Endodermal cell (in vitro differentiated cells): ENCODE measurements around the gene SART1. TPM values are rescaled to one million over a fixed set of nuclear protein-coding genes. Genes with fewer than 3 reads are reported as not detected.

Experiments
- DNase-seq: peaks from one replicate; pipeline ENCODE4 v3.0.0-alpha.2; 2017
- H3K27ac ChIP-seq: 2 replicates; pipeline ENCODE4 v1.5.1; 2013; ENCODE audit warnings: mild to moderate bottlenecking, low read depth, low read length, moderate library complexity
- H3K27me3 ChIP-seq: 2 replicates; pipeline ENCODE4 v1.6.1; 2013; ENCODE audit warnings: mild to moderate bottlenecking, low read length, moderate library complexity; ENCODE audit not compliant: insufficient read depth, control insufficient read depth, poor library complexity, severe bottlenecking
- H3K36me3 ChIP-seq: 2 replicates; pipeline ENCODE4 v1.7.0; 2013; ENCODE audit warnings: mild to moderate bottlenecking, low read length, moderate library complexity; ENCODE audit not compliant: control insufficient read depth, insufficient read depth
- H3K4me1 ChIP-seq: one replicate; pipeline ENCODE4 v1.7.0; 2013; ENCODE audit warnings: low read length; ENCODE audit not compliant: control insufficient read depth, insufficient read depth
- H3K4me3 ChIP-seq: 2 replicates; pipeline ENCODE4 v1.5.1; 2013; ENCODE audit warnings: mild to moderate bottlenecking, low read length, moderate library complexity
- H3K9ac ChIP-seq: 2 replicates; pipeline ENCODE4 v1.6.1; 2013; ENCODE audit warnings: mild to moderate bottlenecking, low read length, moderate library complexity; ENCODE audit not compliant: poor library complexity, severe bottlenecking; ENCODE audit errors: extremely low read depth
- H3K9me3 ChIP-seq: 2 replicates; pipeline ENCODE4 v1.6.1; 2013; ENCODE audit warnings: mild to moderate bottlenecking, low read length, moderate library complexity; ENCODE audit not compliant: control insufficient read depth
- H3K27ac Mint-ChIP-seq: 2 replicates; pipeline ENCODE4 v1.8.0; 2020; ENCODE audit warnings: mixed read lengths
- H3K27me3 Mint-ChIP-seq: 2 replicates; pipeline ENCODE4 v1.8.0; 2021; ENCODE audit warnings: mild to moderate bottlenecking, mixed read lengths; ENCODE audit not compliant: insufficient read depth
- H3K36me3 Mint-ChIP-seq: 2 replicates; pipeline ENCODE4 v1.8.0; 2020; ENCODE audit warnings: low read depth, mixed read lengths
- H3K4me1 Mint-ChIP-seq: 2 replicates; pipeline ENCODE4 v1.8.0; 2020; ENCODE audit warnings: mixed read lengths
- H3K4me3 Mint-ChIP-seq: 2 replicates; pipeline ENCODE4 v1.8.0; 2020; ENCODE audit warnings: mild to moderate bottlenecking, moderate library complexity, mixed read lengths
- H3K9me3 Mint-ChIP-seq: 2 replicates; pipeline ENCODE4 v1.8.0; 2020; ENCODE audit warnings: mild to moderate bottlenecking, mixed read lengths
- CTCF ChIP-seq: fragments of 200-600 bp; sonication (generic); conservative IDR thresholded peaks from 2 replicates; pipeline ENCODE4 v1.5.0; 2021; ENCODE audit warnings: antibody characterized with exemption, mild to moderate bottlenecking
- WGBS, 2 experiments: methylation state at CpG; one replicate each; pipeline versions ENCODE4 v1.1.5 to v1.1.7; 2013; ENCODE audit warnings: missing lambda C conversion rate in 2 of 2, mixed read lengths in 1 of 2; ENCODE audit not compliant: insufficient coverage in 1 of 2, insufficient read length in 1 of 2; 5-methylcytosine and 5-hydroxymethylcytosine counted together
- total RNA-seq, 2 donors: library from RNA; stranded (reverse); fragmentation: NEBNext Ultra II Directional in 1 of 2; extraction: Animal tissue kit (Norgen Biotek cat#: 25700) in 1 of 2; gene quantifications; 2 replicates in 1 of 2; 3 replicates in 1 of 2; pipeline ENCODE4 v1.2.1, GENCODE V29; 2021

SART1 gene
- total RNA-seq, 2 donors from 2014 or later, result 50.6 to 52.0 TPM

GRCh38 chr11:65981972-65982823 is 20.7 kb downstream of the SART1 start:
- Histone ChIP-seq H3K27me3 (no peaks in the 10 kb centered on the region), H3K36me3 (no peaks in the 10 kb centered on the region), H3K9ac (no peak overlapping the region), H3K4me3 (no peak overlapping the region), H3K4me1 (no peaks in the 10 kb centered on the region), H3K27ac (no peak overlapping the region), H3K9me3 (no peaks in the 10 kb centered on the region)
- Mint-ChIP-seq H3K27ac (no peak overlapping the region), H3K9me3 (no peaks in the 10 kb centered on the region), H3K27me3 (no peaks in the 10 kb centered on the region), H3K4me1 (no peaks in the 10 kb centered on the region), H3K36me3 (peaks cover 19% of the 10 kb centered on the region), H3K4me3 (no peak overlapping the region)
- no peak for TF ChIP-seq CTCF
- DNase-seq, result no peak
- WGBS, 2 experiments, result 88 to 89% methylated on average over 9 to 16 of the region's 16 CpGs

GRCh38 chr11:65982824-65983588 is 21.5 kb downstream of the SART1 start:
- H3K27me3 ChIP-seq, result no peaks in the 10 kb centered on the region
- Mint-ChIP-seq H3K9me3 (no peaks in the 10 kb centered on the region), H3K27me3 (no peaks in the 10 kb centered on the region), H3K36me3 (peaks cover 15% of the 10 kb centered on the region), H3K4me3 (no peak overlapping the region), H3K27ac (no peak overlapping the region), H3K4me1 (no peaks in the 10 kb centered on the region)
- no peak overlapping the region for H3K27ac ChIP-seq
- WGBS, 2 experiments, result 88% methylated on average over 17 to 22 of the region's 22 CpGs
- H3K36me3 ChIP-seq, result no peaks in the 10 kb centered on the region
- no peaks in the 10 kb centered on the region for H3K4me1 ChIP-seq
- DNase-seq, result no peak
- H3K9me3 ChIP-seq, result no peaks in the 10 kb centered on the region
- TF ChIP-seq CTCF, result no peak
- no peak overlapping the region for H3K4me3 ChIP-seq
- H3K9ac ChIP-seq, result no peak overlapping the region

- H3K4me1 ChIP-seq, result no peaks in the 10 kb centered on the region
- no peak for DNase-seq
- no peak overlapping the region for H3K4me3 Mint-ChIP-seq
- no peak overlapping the region for H3K27ac ChIP-seq
- H3K36me3 ChIP-seq, result no peaks in the 10 kb centered on the region
- H3K27me3 Mint-ChIP-seq, result no peaks in the 10 kb centered on the region
- no peaks in the 10 kb centered on the region for H3K4me1 Mint-ChIP-seq
- H3K9ac ChIP-seq, result no peak overlapping the region
- H3K9me3 Mint-ChIP-seq, result no peaks in the 10 kb centered on the region
- peaks cover 15% of the 10 kb centered on the region for H3K36me3 Mint-ChIP-seq
- TF ChIP-seq CTCF, result no peak
- H3K9me3 ChIP-seq, result no peaks in the 10 kb centered on the region
- no peak overlapping the region for H3K4me3 ChIP-seq
- WGBS, 2 experiments, result 91 to 93% methylated on average over 5 of the region's 5 CpGs
- no peaks in the 10 kb centered on the region for H3K27me3 ChIP-seq
- H3K27ac Mint-ChIP-seq, result no peak overlapping the region
These were observed 22.1 kb downstream of the SART1 start for GRCh38 chr11:65983589-65983987.
